Activated CD8-positive, alpha-beta memory T cell treated with anti-CD3 and anti-CD28 coated beads, Interleukin-2, amount 10 ng/mL, durations not matched to agents 7 days and 5 days (primary cell): ENCODE results near the gene VAPA. TPM values are rescaled to one million over a fixed set of nuclear protein-coding genes. Genes with fewer than 3 reads are reported as not detected.
"Not testable (repeated sequence)": the region's sequence is repeated elsewhere in the genome, so short reads cannot be mapped to it uniquely, and the experiment has no call there.

Experiments used
- ATAC-seq: fragments of 150-1000 bp; cut with Tn5 transposase; one replicate; pipeline ENCODE4 v1.10.0; 2021; ENCODE audit warnings: moderate library complexity
- CTCF ChIA-PET: fragments of 350-600 bp; sonication (Branson Sonifier 250); formaldehyde crosslinking; loops from one replicate; lab custom pipeline; 2021; ENCODE audit warnings: antibody characterized with exemption; lab: Charles Lee
- DNase-seq: peaks from one replicate; pipeline ENCODE4 v3.0.0-alpha.2; 2020
- H3K27ac Mint-ChIP-seq: one replicate; pipeline ENCODE4 v1.8.0; 2021; ENCODE audit warnings: mild to moderate bottlenecking, mixed read lengths
- H3K27me3 Mint-ChIP-seq: one replicate; pipeline ENCODE4 v1.8.0; 2021; ENCODE audit warnings: mixed read lengths
- H3K36me3 Mint-ChIP-seq: one replicate; pipeline ENCODE4 v1.8.0; 2021; ENCODE audit warnings: mild to moderate bottlenecking, mixed read lengths
- H3K4me1 Mint-ChIP-seq: one replicate; pipeline ENCODE4 v1.8.0; 2021; ENCODE audit warnings: mixed read lengths
- H3K4me3 Mint-ChIP-seq: one replicate; pipeline ENCODE4 v1.8.0; 2021; ENCODE audit warnings: mild to moderate bottlenecking, moderate library complexity, mixed read lengths
- H3K9me3 Mint-ChIP-seq: one replicate; pipeline ENCODE4 v1.8.0; 2022; ENCODE audit warnings: low read depth, mixed read lengths
- total RNA-seq, 2 experiments: library from RNA; stranded (reverse); gene quantifications; one replicate each; pipeline ENCODE4 v1.2.3, GENCODE V29; 2021

The VAPA gene
- total RNA-seq, 2 experiments from 2014 or later, result 107 to 134 TPM

DNA sequence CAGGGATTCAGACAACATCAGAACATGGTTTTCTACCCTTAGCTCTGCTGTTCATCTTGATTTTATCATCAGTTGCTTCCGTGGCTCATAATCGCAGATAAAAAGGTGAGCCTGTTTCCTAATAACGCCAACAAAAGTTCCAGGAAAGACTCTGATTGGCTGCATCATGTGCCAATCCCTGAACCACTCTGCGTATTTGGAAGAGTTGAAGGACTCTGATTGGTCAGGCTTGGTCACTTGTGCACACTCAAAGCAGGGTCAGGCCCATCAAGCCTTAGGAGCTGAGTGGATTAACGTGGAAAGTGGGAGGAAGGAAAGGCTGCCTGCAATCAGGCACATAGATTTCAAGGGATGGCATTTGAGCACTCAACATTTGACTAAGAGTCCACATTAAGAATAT is 16.7 kb upstream of the VAPA start:
- no peak for DNase-seq
- H3K4me1 Mint-ChIP-seq, result peaks cover 22% of the 10 kb centered on the region
- CTCF ChIA-PET, result no interaction called here
- no peak overlapping the region for H3K27ac Mint-ChIP-seq
- no peak overlapping the region for H3K4me3 Mint-ChIP-seq
- ATAC-seq, result no peak
- H3K27me3 Mint-ChIP-seq, result peaks cover 2% of the 10 kb centered on the region
- H3K9me3 Mint-ChIP-seq, result no peaks in the 10 kb centered on the region
- H3K36me3 Mint-ChIP-seq, result no peaks in the 10 kb centered on the region

DNA sequence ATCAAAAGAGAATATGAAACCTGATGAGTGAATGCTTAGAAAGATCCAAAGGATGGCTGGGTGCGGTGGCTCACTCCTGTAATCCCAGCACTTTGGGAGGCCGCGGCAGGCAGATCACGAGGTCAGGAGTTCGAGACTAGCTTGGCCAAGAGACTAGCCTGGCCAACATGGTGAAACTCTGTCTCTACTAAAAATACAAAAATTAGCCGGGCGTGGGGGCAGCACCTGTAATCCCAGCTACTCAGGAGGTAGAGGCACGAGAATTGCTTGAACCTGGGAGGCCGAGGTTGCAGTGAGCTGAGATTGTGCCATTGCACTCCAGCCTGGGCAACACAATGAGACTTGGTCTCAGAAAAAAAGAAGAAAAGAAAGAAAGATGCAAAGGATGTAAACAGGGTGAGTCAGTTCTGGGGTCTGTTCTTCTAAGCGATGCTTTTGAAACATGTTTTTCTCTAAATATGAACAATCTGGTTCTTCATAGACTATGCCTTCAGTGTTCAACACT is 16.0 kb upstream of the VAPA start:
- H3K27me3 Mint-ChIP-seq, H3K4me3 Mint-ChIP-seq, H3K9me3 Mint-ChIP-seq, CTCF ChIA-PET, ATAC-seq, DNase-seq, H3K36me3 Mint-ChIP-seq, H3K27ac Mint-ChIP-seq: not testable (repeated sequence)
- H3K4me1 Mint-ChIP-seq, result peaks cover 22% of the 10 kb centered on the region

GRCh38 chr18:9898792-9899549 is 14.8 kb upstream of the VAPA start:
- DNase-seq (no peak), ATAC-seq (peak; percentile 45)
- Mint-ChIP-seq H3K27me3 (peaks cover 2% of the 10 kb centered on the region), H3K36me3 (no peaks in the 10 kb centered on the region), H3K27ac (no peak overlapping the region), H3K4me1 (peaks cover 22% of the 10 kb centered on the region), H3K4me3 (no peak overlapping the region), H3K9me3 (no peaks in the 10 kb centered on the region)
- CTCF ChIA-PET, result no interaction called here

DNA sequence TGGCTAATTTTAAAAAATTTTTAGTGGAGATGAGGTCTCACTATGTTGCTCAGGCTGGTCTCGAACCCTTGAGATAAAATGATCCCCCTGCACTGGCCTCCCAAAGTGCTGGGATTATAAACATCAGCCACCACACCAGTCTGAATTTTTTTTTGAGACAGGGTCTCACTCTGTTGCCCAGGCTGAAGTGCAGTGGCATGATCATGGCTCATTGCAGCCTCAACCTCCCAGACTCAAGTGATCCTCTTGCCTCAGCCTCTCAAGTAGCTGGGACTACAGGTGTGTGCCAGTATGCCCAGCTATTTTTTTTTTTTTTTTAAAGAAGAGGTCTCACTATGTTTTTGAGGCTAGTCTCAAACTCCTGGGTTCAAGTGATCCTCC is 14.3 kb upstream of the VAPA start:
- H3K9me3 Mint-ChIP-seq, H3K27ac Mint-ChIP-seq, H3K36me3 Mint-ChIP-seq, H3K27me3 Mint-ChIP-seq, ATAC-seq, CTCF ChIA-PET, H3K4me3 Mint-ChIP-seq, DNase-seq: not testable (repeated sequence)
- H3K4me1 Mint-ChIP-seq, result peaks cover 20% of the 10 kb centered on the region

DNA sequence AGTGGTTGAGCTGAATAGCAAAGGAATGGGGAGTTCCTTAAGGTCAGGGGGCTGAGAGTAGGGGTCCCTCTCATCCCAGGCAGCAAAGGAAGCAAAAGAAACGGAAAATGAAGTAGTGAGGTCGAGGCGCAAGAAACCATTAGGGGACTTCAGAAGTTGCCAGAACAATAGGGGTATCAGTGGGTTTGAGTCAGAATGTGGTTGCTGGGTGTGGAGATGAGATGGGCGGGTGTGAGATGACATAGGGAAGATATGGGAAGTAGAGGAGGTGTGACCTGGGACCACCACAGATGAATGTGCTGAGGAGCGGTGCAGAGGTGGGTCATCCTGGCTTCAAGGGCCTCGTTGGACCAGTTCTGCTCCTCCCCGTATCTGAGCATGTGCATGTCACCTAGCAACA is 13.1 kb upstream of the VAPA start:
- Mint-ChIP-seq H3K27ac (no peak overlapping the region), H3K36me3 (no peaks in the 10 kb centered on the region), H3K4me3 (no peak overlapping the region), H3K4me1 (peaks cover 15% of the 10 kb centered on the region), H3K9me3 (no peaks in the 10 kb centered on the region), H3K27me3 (peaks cover 2% of the 10 kb centered on the region)
- CTCF ChIA-PET, result no interaction called here
- no peak for ATAC-seq
- DNase-seq, result no peak

GRCh38 chr18:9901377-9901776 is 12.4 kb upstream of the VAPA start:
- H3K9me3 Mint-ChIP-seq, result no peaks in the 10 kb centered on the region
- DNase-seq, result no peak
- peaks cover 5% of the 10 kb centered on the region for H3K27me3 Mint-ChIP-seq
- no peak overlapping the region for H3K27ac Mint-ChIP-seq
- H3K36me3 Mint-ChIP-seq, result no peaks in the 10 kb centered on the region
- H3K4me1 Mint-ChIP-seq, result peaks cover 15% of the 10 kb centered on the region
- no peak overlapping the region for H3K4me3 Mint-ChIP-seq
- CTCF ChIA-PET, result no interaction called here
- ATAC-seq, result no peak

DNA sequence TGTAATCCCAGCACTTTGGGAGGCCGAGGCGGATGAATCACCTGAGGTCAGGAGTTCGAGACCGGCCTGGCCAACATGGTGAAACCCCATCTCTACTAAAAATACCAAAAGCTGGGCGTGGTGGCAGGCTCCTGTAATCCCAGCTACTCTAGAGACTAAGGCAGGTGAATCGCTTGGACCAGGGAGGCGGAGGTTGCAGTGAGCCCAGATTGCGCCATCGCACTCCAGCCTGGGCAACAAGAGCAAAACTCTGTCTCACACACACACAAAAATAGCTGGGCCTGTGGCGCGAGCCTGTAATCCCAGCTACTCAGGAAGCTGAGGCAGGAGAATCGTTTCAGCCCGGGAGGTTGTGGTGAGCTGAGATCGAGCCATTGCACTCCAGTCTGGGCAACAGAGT is 11.6 kb upstream of the VAPA start:
- ATAC-seq, result not testable (repeated sequence)

DNA sequence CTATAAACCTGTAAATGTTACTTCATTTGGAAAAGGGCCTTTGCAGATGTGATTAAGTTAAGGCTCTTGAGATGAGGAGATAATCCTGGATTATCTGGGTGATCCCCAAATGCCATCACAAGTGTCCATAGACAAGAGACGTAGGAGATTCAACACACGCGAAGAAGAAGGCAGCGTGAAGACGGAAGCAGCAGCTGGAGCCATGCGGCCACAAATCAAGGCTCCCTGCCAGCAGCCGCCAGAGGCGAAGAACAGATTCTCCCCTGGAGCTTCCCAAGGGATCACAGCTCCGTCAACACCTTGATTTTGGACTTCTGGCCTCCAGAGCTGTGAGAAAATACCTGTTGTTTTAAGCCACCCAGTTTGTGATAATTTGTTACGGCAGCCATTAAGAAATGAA is 11.0 kb upstream of the VAPA start:
- CTCF ChIA-PET, result no interaction called here
- no peaks in the 10 kb centered on the region for H3K36me3 Mint-ChIP-seq
- no peaks in the 10 kb centered on the region for H3K9me3 Mint-ChIP-seq
- H3K27me3 Mint-ChIP-seq, result peaks cover 12% of the 10 kb centered on the region
- DNase-seq (no peak), ATAC-seq (no peak)
- H3K4me1 Mint-ChIP-seq, result peaks cover 15% of the 10 kb centered on the region
- no peak overlapping the region for H3K4me3 Mint-ChIP-seq
- no peak overlapping the region for H3K27ac Mint-ChIP-seq

More for the DNA sequence above, 11.6 kb upstream of the VAPA start:
- Mint-ChIP-seq H3K27me3 (peaks cover 11% of the 10 kb centered on the region), H3K4me1 (peaks cover 15% of the 10 kb centered on the region)
- H3K9me3 Mint-ChIP-seq, CTCF ChIA-PET, H3K4me3 Mint-ChIP-seq, H3K27ac Mint-ChIP-seq, DNase-seq, H3K36me3 Mint-ChIP-seq: not testable (repeated sequence)

DNA sequence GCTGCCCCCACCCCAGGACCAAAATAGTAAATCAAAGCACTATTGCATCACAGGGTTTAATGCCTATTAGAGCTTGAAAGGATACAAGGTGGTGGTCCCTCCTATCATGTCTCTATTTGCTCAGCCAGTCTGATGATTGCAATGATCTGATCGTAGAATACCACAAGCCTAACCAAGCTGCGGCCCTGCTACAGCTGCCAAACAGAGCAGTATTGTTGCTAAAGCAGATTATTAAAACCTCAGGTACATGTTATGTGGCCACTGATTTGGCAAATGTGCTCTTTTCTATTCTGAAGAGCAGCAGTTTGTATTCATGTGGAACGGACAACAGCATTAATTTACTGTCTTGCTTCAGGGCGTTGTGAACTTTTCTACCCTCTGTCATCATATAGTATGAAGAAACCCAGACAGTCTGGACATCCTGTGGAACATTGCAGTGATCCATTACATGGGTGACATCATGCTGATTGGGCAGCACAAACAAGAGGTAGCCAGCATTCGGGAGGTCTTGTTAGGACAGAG is 8.4 kb upstream of the VAPA start:
- CTCF ChIA-PET, result interaction anchor here (1.3 to 2.1 kb wide), 2 partner anchors 8 to 10 kb away, joined by 4 to 6 read pairs; partner anchors contain the start of gene VAPA
- H3K36me3 Mint-ChIP-seq, result no peaks in the 10 kb centered on the region
- no peak for ATAC-seq
- H3K27ac Mint-ChIP-seq, result no peak overlapping the region
- H3K27me3 Mint-ChIP-seq, result peaks cover 32% of the 10 kb centered on the region
- DNase-seq, result no peak
- H3K4me3 Mint-ChIP-seq, result no peak overlapping the region
- no peaks in the 10 kb centered on the region for H3K9me3 Mint-ChIP-seq
- peaks cover 2% of the 10 kb centered on the region for H3K4me1 Mint-ChIP-seq

DNA sequence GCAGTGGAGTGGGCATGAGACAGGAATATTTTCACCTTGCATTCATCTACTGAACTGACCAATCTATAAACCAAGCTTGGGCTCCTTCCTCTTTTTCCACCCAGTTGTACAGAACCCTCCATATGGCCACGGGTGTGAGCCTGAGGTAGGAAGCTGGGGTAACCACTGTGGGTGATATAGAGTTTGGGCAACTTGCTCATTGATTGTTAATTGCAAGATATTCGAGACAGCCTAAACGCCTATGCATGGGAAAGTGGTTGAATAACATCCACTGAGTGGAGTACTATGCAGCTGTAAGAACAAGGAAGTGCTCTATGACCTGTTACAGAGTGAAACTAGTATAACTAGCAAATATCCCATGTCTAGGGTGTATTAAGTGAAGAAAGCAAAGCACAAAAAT is 7.3 kb upstream of the VAPA start:
- H3K4me3 Mint-ChIP-seq, result no peak overlapping the region
- ATAC-seq (no peak), DNase-seq (no peak)
- H3K4me1 Mint-ChIP-seq, result no peaks in the 10 kb centered on the region
- H3K27ac Mint-ChIP-seq, result no peak overlapping the region
- H3K36me3 Mint-ChIP-seq, result no peaks in the 10 kb centered on the region
- CTCF ChIA-PET, result no interaction called here
- peaks cover 34% of the 10 kb centered on the region for H3K27me3 Mint-ChIP-seq
- H3K9me3 Mint-ChIP-seq, result no peaks in the 10 kb centered on the region

DNA sequence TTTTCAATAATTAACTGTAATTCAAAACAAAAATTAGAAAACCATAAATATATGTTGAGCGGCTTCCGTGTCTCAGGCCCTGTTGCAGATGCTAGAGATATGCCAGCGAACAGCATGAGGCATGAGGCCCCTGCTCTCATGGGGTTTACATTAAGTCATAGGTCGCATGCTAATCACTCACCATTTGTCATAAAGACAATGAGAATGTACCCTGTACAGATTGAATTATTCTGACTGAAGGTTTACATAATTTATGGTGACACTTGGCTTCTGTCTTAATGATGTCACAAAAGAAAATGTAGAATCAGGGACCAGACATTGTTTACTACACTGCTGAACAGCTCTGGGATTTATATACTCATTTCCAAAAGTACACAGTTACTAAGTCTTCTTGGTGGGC is 5.9 kb upstream of the VAPA start:
- Mint-ChIP-seq H3K36me3 (no peaks in the 10 kb centered on the region), H3K27ac (no peak overlapping the region), H3K4me3 (no peak overlapping the region), H3K4me1 (peaks cover 5% of the 10 kb centered on the region), H3K27me3 (peaks cover 34% of the 10 kb centered on the region), H3K9me3 (no peaks in the 10 kb centered on the region)
- no peak for ATAC-seq
- DNase-seq, result no peak
- CTCF ChIA-PET, result no interaction called here

- H3K27me3 Mint-ChIP-seq, result peaks cover 34% of the 10 kb centered on the region
- H3K36me3 Mint-ChIP-seq, result no peaks in the 10 kb centered on the region
- CTCF ChIA-PET, result no interaction called here
- DNase-seq (no peak), ATAC-seq (no peak)
- H3K27ac Mint-ChIP-seq, result no peak overlapping the region
- no peaks in the 10 kb centered on the region for H3K9me3 Mint-ChIP-seq
- no peak overlapping the region for H3K4me3 Mint-ChIP-seq
- H3K4me1 Mint-ChIP-seq, result peaks cover 9% of the 10 kb centered on the region
These were observed 3.7 kb upstream of the VAPA start for GRCh38 chr18:9910071-9910470.

DNA sequence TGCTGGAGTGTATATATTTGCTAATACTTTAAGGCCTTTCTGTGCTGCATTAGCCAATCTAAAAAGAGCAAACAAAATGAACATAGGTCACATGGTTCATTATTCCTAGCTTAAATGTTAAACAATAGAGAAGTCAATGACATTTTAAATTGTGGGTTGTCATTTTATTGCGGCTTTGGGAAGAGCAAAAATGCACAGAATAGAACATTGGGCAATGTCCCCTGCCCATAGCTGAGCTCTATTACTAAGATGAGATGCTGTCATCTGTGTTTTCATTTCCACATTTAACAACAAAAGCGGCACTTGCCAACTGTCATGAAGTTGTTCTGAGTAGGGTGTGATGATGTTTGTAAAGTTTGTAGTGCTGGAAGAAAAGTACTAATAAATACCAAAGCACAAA is 3.2 kb upstream of the VAPA start:
- H3K36me3 Mint-ChIP-seq, result peaks cover 1% of the 10 kb centered on the region
- ATAC-seq (no peak), DNase-seq (no peak)
- no peak overlapping the region for H3K27ac Mint-ChIP-seq
- CTCF ChIA-PET, result no interaction called here
- H3K27me3 Mint-ChIP-seq, result peaks cover 34% of the 10 kb centered on the region
- H3K4me3 Mint-ChIP-seq, result no peak overlapping the region
- H3K9me3 Mint-ChIP-seq, result no peaks in the 10 kb centered on the region
- peaks cover 15% of the 10 kb centered on the region for H3K4me1 Mint-ChIP-seq

DNA sequence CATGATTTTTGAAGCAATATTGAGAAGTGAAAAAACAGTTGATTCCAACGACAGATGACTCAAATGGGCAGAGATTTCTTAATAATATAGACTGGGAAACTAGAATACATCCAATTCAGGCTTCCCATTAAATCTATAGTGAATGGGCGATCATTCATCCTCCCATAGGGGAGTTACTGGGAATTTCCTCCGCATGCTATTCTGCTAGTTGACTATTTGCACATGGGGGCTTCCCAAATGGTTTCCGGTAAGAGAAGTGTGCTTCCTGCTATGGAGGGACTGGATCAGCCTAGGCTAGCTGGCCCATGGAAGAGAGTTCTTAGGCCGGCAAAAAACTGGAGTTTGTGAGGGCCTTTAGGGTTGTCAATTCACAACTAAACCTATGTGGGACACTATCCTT is 2.6 kb upstream of the VAPA start:
- Mint-ChIP-seq H3K4me1 (peaks cover 21% of the 10 kb centered on the region), H3K9me3 (no peaks in the 10 kb centered on the region), H3K4me3 (no peak overlapping the region), H3K27ac (no peak overlapping the region), H3K27me3 (peaks cover 31% of the 10 kb centered on the region), H3K36me3 (peaks cover 2% of the 10 kb centered on the region)
- CTCF ChIA-PET, result no interaction called here
- no peak for DNase-seq
- ATAC-seq, result no peak
